ENCODE results near the gene THADA.

The THADA gene

GRCh38 chr2:43323857-43324256 lies 272.0 kb downstream of the THADA start:
- H3K4me1 ChIP-seq (ENCODE audit: control insufficient read depth, insufficient read depth, low read length), result no peaks in the 10 kb centered on the region
- H3K27ac ChIP-seq (ENCODE audit: low read depth, low read length), result no peak overlapping the region
- H3K9ac ChIP-seq (ENCODE audit: low read length), result no peak overlapping the region
- no peak overlapping the region for H3K4me3 ChIP-seq (ENCODE audit: low read depth, low read length)
- H3K36me3 ChIP-seq (ENCODE audit: control insufficient read depth, insufficient read depth, low read length), result 0 out of 2 replicates have a peak, but pooled peaks cover 4% of the 10 kb centered on the region
- H3K27me3 ChIP-seq (ENCODE audit: control insufficient read depth, insufficient read depth, low read length), result no peaks in the 10 kb centered on the region
- no peaks in the 10 kb centered on the region for H3K9me3 ChIP-seq (ENCODE audit: control insufficient read depth, insufficient read depth, low read depth, low read length)

- Histone ChIP-seq H3K4me3 (ENCODE audit: low read depth, low read length) (no peak overlapping the region), H3K4me1 (ENCODE audit: control insufficient read depth, insufficient read depth, low read length) (no peaks in the 10 kb centered on the region), H3K9ac (ENCODE audit: low read length) (no peak overlapping the region), H3K27ac (ENCODE audit: low read depth, low read length) (no peak overlapping the region), H3K36me3 (ENCODE audit: control insufficient read depth, insufficient read depth, low read length) (0 out of 2 replicates have a peak, but pooled peaks cover 4% of the 10 kb centered on the region), H3K9me3 (ENCODE audit: control insufficient read depth, insufficient read depth, low read depth, low read length) (no peaks in the 10 kb centered on the region), H3K27me3 (ENCODE audit: control insufficient read depth, insufficient read depth, low read length) (no peaks in the 10 kb centered on the region)
Measured at GRCh38 chr2:43321446-43321845, 274.4 kb downstream of the THADA start.

GRCh38 chr2:43319541-43319940 lies 276.3 kb downstream of the THADA start:
- no peaks in the 10 kb centered on the region for H3K27me3 ChIP-seq (ENCODE audit: control insufficient read depth, insufficient read depth, low read length)
- H3K36me3 ChIP-seq (ENCODE audit: control insufficient read depth, insufficient read depth, low read length), result 0 out of 2 replicates have a peak, but pooled peaks cover 4% of the 10 kb centered on the region
- H3K4me1 ChIP-seq (ENCODE audit: control insufficient read depth, insufficient read depth, low read length), result no peaks in the 10 kb centered on the region
- no peak overlapping the region for H3K4me3 ChIP-seq (ENCODE audit: low read depth, low read length)
- H3K9me3 ChIP-seq (ENCODE audit: control insufficient read depth, insufficient read depth, low read depth, low read length), result no peaks in the 10 kb centered on the region
- H3K9ac ChIP-seq (ENCODE audit: low read length), result no peak overlapping the region
- no peak overlapping the region for H3K27ac ChIP-seq (ENCODE audit: low read depth, low read length)

GRCh38 chr2:43318791-43319190 lies 277.0 kb downstream of the THADA start:
- H3K9ac ChIP-seq (ENCODE audit: low read length), result no peak overlapping the region
- no peak overlapping the region for H3K4me3 ChIP-seq (ENCODE audit: low read depth, low read length)
- H3K9me3 ChIP-seq (ENCODE audit: control insufficient read depth, insufficient read depth, low read depth, low read length), result no peaks in the 10 kb centered on the region
- no peaks in the 10 kb centered on the region for H3K4me1 ChIP-seq (ENCODE audit: control insufficient read depth, insufficient read depth, low read length)
- H3K27me3 ChIP-seq (ENCODE audit: control insufficient read depth, insufficient read depth, low read length), result no peaks in the 10 kb centered on the region
- H3K27ac ChIP-seq (ENCODE audit: low read depth, low read length), result no peak overlapping the region
- 0 out of 2 replicates have a peak, but pooled peaks cover 4% of the 10 kb centered on the region for H3K36me3 ChIP-seq (ENCODE audit: control insufficient read depth, insufficient read depth, low read length)

- H3K27me3 ChIP-seq (ENCODE audit: control insufficient read depth, insufficient read depth, low read length), result no peaks in the 10 kb centered on the region
- 0 out of 2 replicates have a peak, but pooled peaks cover 4% of the 10 kb centered on the region for H3K36me3 ChIP-seq (ENCODE audit: control insufficient read depth, insufficient read depth, low read length)
- H3K9ac ChIP-seq (ENCODE audit: low read length), result no peak overlapping the region
- no peak overlapping the region for H3K27ac ChIP-seq (ENCODE audit: low read depth, low read length)
- H3K4me3 ChIP-seq (ENCODE audit: low read depth, low read length), result no peak overlapping the region
- H3K4me1 ChIP-seq (ENCODE audit: control insufficient read depth, insufficient read depth, low read length), result no peaks in the 10 kb centered on the region
- H3K9me3 ChIP-seq (ENCODE audit: control insufficient read depth, insufficient read depth, low read depth, low read length), result no peaks in the 10 kb centered on the region
Measured at GRCh38 chr2:43317680-43318079, 278.2 kb downstream of the THADA start.

- Histone ChIP-seq H3K27me3 (ENCODE audit: control insufficient read depth, insufficient read depth, low read length) (no peaks in the 10 kb centered on the region), H3K4me1 (ENCODE audit: control insufficient read depth, insufficient read depth, low read length) (no peaks in the 10 kb centered on the region), H3K27ac (ENCODE audit: low read depth, low read length) (no peak overlapping the region), H3K4me3 (ENCODE audit: low read depth, low read length) (no peak overlapping the region), H3K9me3 (ENCODE audit: control insufficient read depth, insufficient read depth, low read depth, low read length) (no peaks in the 10 kb centered on the region), H3K36me3 (ENCODE audit: control insufficient read depth, insufficient read depth, low read length) (0 out of 2 replicates have a peak, but pooled peaks cover 4% of the 10 kb centered on the region), H3K9ac (ENCODE audit: low read length) (no peak overlapping the region)
Measured at GRCh38 chr2:43317194-43317593, 278.6 kb downstream of the THADA start.

- Histone ChIP-seq H3K9ac (ENCODE audit: low read length) (no peak overlapping the region), H3K36me3 (ENCODE audit: control insufficient read depth, insufficient read depth, low read length) (no peaks in the 10 kb centered on the region), H3K4me1 (ENCODE audit: control insufficient read depth, insufficient read depth, low read length) (no peaks in the 10 kb centered on the region), H3K27ac (ENCODE audit: low read depth, low read length) (no peak overlapping the region), H3K27me3 (ENCODE audit: control insufficient read depth, insufficient read depth, low read length) (no peaks in the 10 kb centered on the region), H3K9me3 (ENCODE audit: control insufficient read depth, insufficient read depth, low read depth, low read length) (no peaks in the 10 kb centered on the region), H3K4me3 (ENCODE audit: low read depth, low read length) (no peak overlapping the region)
Measured at GRCh38 chr2:43315482-43315881, 280.4 kb downstream of the THADA start.

GRCh38 chr2:43314299-43314927 lies 281.4 kb downstream of the THADA start:
- Histone ChIP-seq H3K36me3 (ENCODE audit: control insufficient read depth, insufficient read depth, low read length) (no peaks in the 10 kb centered on the region), H3K4me1 (ENCODE audit: control insufficient read depth, insufficient read depth, low read length) (no peaks in the 10 kb centered on the region), H3K27me3 (ENCODE audit: control insufficient read depth, insufficient read depth, low read length) (no peaks in the 10 kb centered on the region), H3K27ac (ENCODE audit: low read depth, low read length) (no peak overlapping the region), H3K9me3 (ENCODE audit: control insufficient read depth, insufficient read depth, low read depth, low read length) (no peaks in the 10 kb centered on the region), H3K9ac (ENCODE audit: low read length) (no peak overlapping the region), H3K4me3 (ENCODE audit: low read depth, low read length) (no peak overlapping the region)

- no peaks in the 10 kb centered on the region for H3K9me3 ChIP-seq (ENCODE audit: control insufficient read depth, insufficient read depth, low read depth, low read length)
- no peaks in the 10 kb centered on the region for H3K4me1 ChIP-seq (ENCODE audit: control insufficient read depth, insufficient read depth, low read length)
- H3K9ac ChIP-seq (ENCODE audit: low read length), result no peak overlapping the region
- H3K36me3 ChIP-seq (ENCODE audit: control insufficient read depth, insufficient read depth, low read length), result no peaks in the 10 kb centered on the region
- H3K4me3 ChIP-seq (ENCODE audit: low read depth, low read length), result no peak overlapping the region
- no peak overlapping the region for H3K27ac ChIP-seq (ENCODE audit: low read depth, low read length)
- no peaks in the 10 kb centered on the region for H3K27me3 ChIP-seq (ENCODE audit: control insufficient read depth, insufficient read depth, low read length)
Measured at GRCh38 chr2:43313642-43314017, 282.2 kb downstream of the THADA start.

- no peak overlapping the region for H3K27ac ChIP-seq (ENCODE audit: low read depth, low read length)
- H3K27me3 ChIP-seq (ENCODE audit: control insufficient read depth, insufficient read depth, low read length), result no peaks in the 10 kb centered on the region
- H3K9ac ChIP-seq (ENCODE audit: low read length), result no peak overlapping the region
- H3K4me3 ChIP-seq (ENCODE audit: low read depth, low read length), result no peak overlapping the region
- H3K9me3 ChIP-seq (ENCODE audit: control insufficient read depth, insufficient read depth, low read depth, low read length), result no peaks in the 10 kb centered on the region
- no peaks in the 10 kb centered on the region for H3K36me3 ChIP-seq (ENCODE audit: control insufficient read depth, insufficient read depth, low read length)
- no peaks in the 10 kb centered on the region for H3K4me1 ChIP-seq (ENCODE audit: control insufficient read depth, insufficient read depth, low read length)
Measured at GRCh38 chr2:43312755-43313641, 282.8 kb downstream of the THADA start.

- Histone ChIP-seq H3K4me1 (ENCODE audit: control insufficient read depth, insufficient read depth, low read length) (no peaks in the 10 kb centered on the region), H3K27me3 (ENCODE audit: control insufficient read depth, insufficient read depth, low read length) (no peaks in the 10 kb centered on the region), H3K36me3 (ENCODE audit: control insufficient read depth, insufficient read depth, low read length) (no peaks in the 10 kb centered on the region), H3K9me3 (ENCODE audit: control insufficient read depth, insufficient read depth, low read depth, low read length) (no peaks in the 10 kb centered on the region), H3K27ac (ENCODE audit: low read depth, low read length) (no peak overlapping the region), H3K4me3 (ENCODE audit: low read depth, low read length) (no peak overlapping the region), H3K9ac (ENCODE audit: low read length) (no peak overlapping the region)
Measured at GRCh38 chr2:43311276-43311675, 284.6 kb downstream of the THADA start.
